ENCODE data around the gene PYDC2. TPM values are rescaled to one million over a fixed set of nuclear protein-coding genes. Genes with fewer than 3 reads are reported as not detected.
A peak's percentile ranks its signal among the peaks of the same experiment; 100 is the strongest.
"Not testable (repeated sequence)": the region's sequence is repeated elsewhere in the genome, so short reads cannot be mapped to it uniquely, and the experiment has no call there.

PYDC2 gene
- total and polyA plus RNA-seq, 2 donors (not counting 1 experiment from before 2014, with no cell fraction given), result not detected

GRCh38 chr3:191470545-191470944, 9.6 kb downstream of the PYDC2 start:
- Histone ChIP-seq H3K27me3 (ENCODE audit: control insufficient read depth, insufficient read depth, low read length) (no peaks in the 10 kb centered on the region), H3K4me1 (ENCODE audit: control insufficient read depth, extremely low read depth, insufficient read depth, low read length) (no peaks in the 10 kb centered on the region), H4K20me1 (ENCODE audit: control insufficient read depth, extremely low read depth, insufficient read depth, low read length) (no peaks in the 10 kb centered on the region), H3K79me2 (ENCODE audit: control insufficient read depth, insufficient read depth, low read length) (no peaks in the 10 kb centered on the region), H3K4me2 (ENCODE audit: extremely low read depth, insufficient read depth, low read length) (no peak overlapping the region), H2AFZ (ENCODE audit: low read length) (no peak overlapping the region), H3K9ac (ENCODE audit: insufficient read depth, low read length) (no peak overlapping the region), H3K4me3 (replicated peaks in 1 of 4; ENCODE audit: control extremely low read depth in 1 of 4, insufficient read depth in 1 of 4, low read depth in 3 of 4, low read length in 4 of 4) (no peak overlapping the region), H3K9me3 (ENCODE audit: control insufficient read depth, insufficient read depth, low read depth, low read length) (no peaks in the 10 kb centered on the region), H3K27ac (ENCODE audit: insufficient read depth, low read length) (no peak overlapping the region), H3K36me3 (ENCODE audit: control insufficient read depth, insufficient read depth, low read length) (no peaks in the 10 kb centered on the region)
- DNase-seq (ENCODE audit: low read depth in 2 of 2), result peak in 1 of 2 donors; percentile 2
- TF ChIP-seq EZH2 (IDR thresholded peaks at IDR 0.05; ENCODE audit: low read length, missing control alignments) (no peak), CTCF (conservative IDR thresholded peaks at IDR 0.05 in 1 of 2, IDR thresholded peaks at IDR 0.05 in 1 of 2; ENCODE audit: low read depth in 1 of 2, low read length in 2 of 2) (no peak)

- Histone ChIP-seq H2AFZ (ENCODE audit: low read length) (no peak overlapping the region), H3K27ac (ENCODE audit: insufficient read depth, low read length) (no peak overlapping the region), H3K27me3 (ENCODE audit: control insufficient read depth, insufficient read depth, low read length) (no peaks in the 10 kb centered on the region), H3K9ac (ENCODE audit: insufficient read depth, low read length) (no peak overlapping the region), H3K79me2 (ENCODE audit: control insufficient read depth, insufficient read depth, low read length) (no peaks in the 10 kb centered on the region), H4K20me1 (ENCODE audit: control insufficient read depth, extremely low read depth, insufficient read depth, low read length) (no peaks in the 10 kb centered on the region), H3K9me3 (ENCODE audit: control insufficient read depth, insufficient read depth, low read depth, low read length) (no peaks in the 10 kb centered on the region), H3K4me3 (replicated peaks in 1 of 4; ENCODE audit: control extremely low read depth in 1 of 4, insufficient read depth in 1 of 4, low read depth in 3 of 4, low read length in 4 of 4) (no peak overlapping the region), H3K4me1 (ENCODE audit: control insufficient read depth, extremely low read depth, insufficient read depth, low read length) (no peaks in the 10 kb centered on the region), H3K4me2 (ENCODE audit: extremely low read depth, insufficient read depth, low read length) (no peak overlapping the region), H3K36me3 (ENCODE audit: control insufficient read depth, insufficient read depth, low read length) (no peaks in the 10 kb centered on the region)
- TF ChIP-seq CTCF (conservative IDR thresholded peaks at IDR 0.05 in 1 of 2, IDR thresholded peaks at IDR 0.05 in 1 of 2; ENCODE audit: low read depth in 1 of 2, low read length in 2 of 2) (no peak), EZH2 (IDR thresholded peaks at IDR 0.05; ENCODE audit: low read length, missing control alignments) (no peak)
- no peak for DNase-seq (ENCODE audit: low read depth in 2 of 2)
Measured at GRCh38 chr3:191473661-191474198, 12.8 kb downstream of the PYDC2 start.

GRCh38 chr3:191476066-191476772, 15.3 kb downstream of the PYDC2 start:
- Histone ChIP-seq H3K27me3 (ENCODE audit: control insufficient read depth, insufficient read depth, low read length) (no peaks in the 10 kb centered on the region), H2AFZ (ENCODE audit: low read length) (no peak overlapping the region), H3K4me3 (replicated peaks in 1 of 4; ENCODE audit: control extremely low read depth in 1 of 4, insufficient read depth in 1 of 4, low read depth in 3 of 4, low read length in 4 of 4) (no peak overlapping the region), H3K9ac (ENCODE audit: insufficient read depth, low read length) (no peak overlapping the region), H3K4me2 (ENCODE audit: extremely low read depth, insufficient read depth, low read length) (no peak overlapping the region), H3K9me3 (ENCODE audit: control insufficient read depth, insufficient read depth, low read depth, low read length) (no peaks in the 10 kb centered on the region), H3K27ac (ENCODE audit: insufficient read depth, low read length) (no peak overlapping the region), H3K79me2 (ENCODE audit: control insufficient read depth, insufficient read depth, low read length) (no peaks in the 10 kb centered on the region), H3K4me1 (ENCODE audit: control insufficient read depth, extremely low read depth, insufficient read depth, low read length) (no peaks in the 10 kb centered on the region), H3K36me3 (ENCODE audit: control insufficient read depth, insufficient read depth, low read length) (no peaks in the 10 kb centered on the region), H4K20me1 (ENCODE audit: control insufficient read depth, extremely low read depth, insufficient read depth, low read length) (no peaks in the 10 kb centered on the region)
- TF ChIP-seq CTCF (conservative IDR thresholded peaks at IDR 0.05 in 1 of 2, IDR thresholded peaks at IDR 0.05 in 1 of 2; ENCODE audit: low read depth in 1 of 2, low read length in 2 of 2) (no peak), EZH2 (IDR thresholded peaks at IDR 0.05; ENCODE audit: low read length, missing control alignments) (no peak)
- DNase-seq (ENCODE audit: low read depth in 2 of 2), result peak; percentile 8 to 67

- not testable (repeated sequence) for H3K4me1 ChIP-seq (ENCODE audit: control insufficient read depth, extremely low read depth, insufficient read depth, low read length)
Measured at GRCh38 chr3:191483994-191484393, 23.0 kb downstream of the PYDC2 start.

More at GRCh38 chr3:191483994-191484393, 23.0 kb downstream of the PYDC2 start:
- not testable (repeated sequence) for H3K4me3 ChIP-seq (replicated peaks in 1 of 4; ENCODE audit: control extremely low read depth in 1 of 4, insufficient read depth in 1 of 4, low read depth in 3 of 4, low read length in 4 of 4); H3K79me2 ChIP-seq (ENCODE audit: control insufficient read depth, insufficient read depth, low read length); H4K20me1 ChIP-seq (ENCODE audit: control insufficient read depth, extremely low read depth, insufficient read depth, low read length); H3K9ac ChIP-seq (ENCODE audit: insufficient read depth, low read length); H3K27ac ChIP-seq (ENCODE audit: insufficient read depth, low read length); H3K27me3 ChIP-seq (ENCODE audit: control insufficient read depth, insufficient read depth, low read length); H3K9me3 ChIP-seq (ENCODE audit: control insufficient read depth, insufficient read depth, low read depth, low read length); H2AFZ ChIP-seq (ENCODE audit: low read length); DNase-seq (ENCODE audit: low read depth in 2 of 2); H3K4me2 ChIP-seq (ENCODE audit: extremely low read depth, insufficient read depth, low read length); H3K36me3 ChIP-seq (ENCODE audit: control insufficient read depth, insufficient read depth, low read length)
